Right lobe of liver (tissue), 4 donors: ENCODE results near the gene ERBB4.

Experiments used
- POLR2A ChIP-seq: fragments of 450-650 bp; IDR thresholded peaks from one replicate; pipeline ENCODE4 v1.6.1; 2017; ENCODE audit warnings: antibody characterized with exemption, mild to moderate bottlenecking
- TF ChIP-seq, protein P1 (sequence below), 4 donors: fragments of 200-600 bp in 3 of 4; fragments of 450-650 bp in 1 of 4; IDR thresholded peaks; one replicate each; pipeline versions ENCODE4 v1.5.1 to v1.8.0; 2016 to 2022; ENCODE audit warnings: antibody characterized with exemption in 4 of 4, mild to moderate bottlenecking in 2 of 4
- donor health status: DM: no; HTN: no; CAD: no.
- donor health status: DM: no; HTN: no; CAD: no.
- donor health status: DM: no; HTN: yes; CAD: no.

DNA sequence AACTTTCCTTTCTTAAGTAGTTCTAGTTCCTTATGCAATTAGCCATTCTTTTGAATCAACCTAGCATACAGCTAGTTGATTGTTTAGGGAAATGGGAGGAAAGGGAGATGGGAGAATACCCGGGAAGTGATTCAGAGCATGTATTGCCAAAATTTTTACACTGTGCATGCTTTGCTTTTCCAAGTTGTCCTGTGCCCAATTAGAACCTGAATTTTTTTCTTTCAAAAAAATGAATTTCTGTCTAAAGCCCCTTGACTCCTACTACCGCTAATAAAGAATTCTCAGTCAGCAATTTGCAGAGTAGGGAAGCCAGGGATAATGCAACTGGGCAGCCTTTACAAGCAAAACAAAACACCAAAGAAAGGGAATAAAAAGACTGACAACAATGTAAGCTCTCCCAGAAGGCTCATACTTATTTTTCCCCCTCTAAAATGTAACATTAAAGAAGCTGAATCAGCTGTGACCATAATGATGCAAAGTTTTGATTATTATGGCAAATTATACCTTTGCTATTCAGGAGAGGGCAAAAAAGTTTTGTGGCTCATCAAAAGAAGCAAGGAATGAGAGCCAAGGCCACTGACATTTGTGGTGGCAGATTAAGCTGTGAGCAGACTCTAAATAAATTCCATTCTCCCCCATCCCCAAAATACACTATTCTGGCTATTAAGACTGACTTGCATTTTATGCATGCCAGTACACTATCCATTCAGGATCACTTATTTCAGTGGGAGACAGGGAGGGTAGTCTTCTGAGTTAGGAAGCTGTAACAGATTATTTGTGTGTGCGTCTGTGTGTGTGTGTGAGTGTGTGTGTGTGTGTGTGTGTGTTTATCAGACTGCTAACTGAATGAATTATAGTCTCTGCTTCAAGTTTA is 174.3 kb downstream of the ERBB4 start:
- TF ChIP-seq, protein P1, sequence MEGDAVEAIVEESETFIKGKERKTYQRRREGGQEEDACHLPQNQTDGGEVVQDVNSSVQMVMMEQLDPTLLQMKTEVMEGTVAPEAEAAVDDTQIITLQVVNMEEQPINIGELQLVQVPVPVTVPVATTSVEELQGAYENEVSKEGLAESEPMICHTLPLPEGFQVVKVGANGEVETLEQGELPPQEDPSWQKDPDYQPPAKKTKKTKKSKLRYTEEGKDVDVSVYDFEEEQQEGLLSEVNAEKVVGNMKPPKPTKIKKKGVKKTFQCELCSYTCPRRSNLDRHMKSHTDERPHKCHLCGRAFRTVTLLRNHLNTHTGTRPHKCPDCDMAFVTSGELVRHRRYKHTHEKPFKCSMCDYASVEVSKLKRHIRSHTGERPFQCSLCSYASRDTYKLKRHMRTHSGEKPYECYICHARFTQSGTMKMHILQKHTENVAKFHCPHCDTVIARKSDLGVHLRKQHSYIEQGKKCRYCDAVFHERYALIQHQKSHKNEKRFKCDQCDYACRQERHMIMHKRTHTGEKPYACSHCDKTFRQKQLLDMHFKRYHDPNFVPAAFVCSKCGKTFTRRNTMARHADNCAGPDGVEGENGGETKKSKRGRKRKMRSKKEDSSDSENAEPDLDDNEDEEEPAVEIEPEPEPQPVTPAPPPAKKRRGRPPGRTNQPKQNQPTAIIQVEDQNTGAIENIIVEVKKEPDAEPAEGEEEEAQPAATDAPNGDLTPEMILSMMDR (IDR thresholded peaks at IDR 0.05), result no peak
- TF ChIP-seq POLR2A, result no peak
